Brain pericyte (primary cell): ENCODE measurements around the gene LRRC9.
"Not testable (repeated sequence)": the region's sequence is repeated elsewhere in the genome, so short reads cannot be mapped to it uniquely, and the experiment has no call there.

Experiments used
- DNase-seq: peaks from one replicate; pipeline ENCODE4 v3.0.0-alpha.2; 2012; ENCODE audit warnings: low read depth, low spot score

Gene LRRC9

DNA sequence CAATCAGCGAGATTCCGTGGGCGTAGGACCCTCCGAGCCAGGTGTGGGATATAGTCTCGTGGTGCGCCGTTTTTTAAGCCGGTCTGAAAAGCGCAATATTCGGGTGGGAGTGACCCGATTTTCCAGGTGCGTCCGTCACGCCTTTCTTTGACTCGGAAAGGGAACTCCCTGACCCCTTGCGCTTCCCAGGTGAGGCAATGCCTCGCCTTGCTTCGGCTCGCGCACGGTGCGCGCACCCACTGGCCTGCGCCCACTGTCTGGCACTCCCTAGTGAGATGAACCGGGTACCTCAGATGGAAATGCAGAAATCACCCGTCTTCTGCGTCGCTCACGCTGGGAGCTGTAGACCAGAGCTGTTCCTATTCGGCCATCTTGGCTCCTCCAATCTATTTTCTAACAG is 32.2 kb downstream of the LRRC9 start:
- DNase-seq = not testable (repeated sequence)

DNA sequence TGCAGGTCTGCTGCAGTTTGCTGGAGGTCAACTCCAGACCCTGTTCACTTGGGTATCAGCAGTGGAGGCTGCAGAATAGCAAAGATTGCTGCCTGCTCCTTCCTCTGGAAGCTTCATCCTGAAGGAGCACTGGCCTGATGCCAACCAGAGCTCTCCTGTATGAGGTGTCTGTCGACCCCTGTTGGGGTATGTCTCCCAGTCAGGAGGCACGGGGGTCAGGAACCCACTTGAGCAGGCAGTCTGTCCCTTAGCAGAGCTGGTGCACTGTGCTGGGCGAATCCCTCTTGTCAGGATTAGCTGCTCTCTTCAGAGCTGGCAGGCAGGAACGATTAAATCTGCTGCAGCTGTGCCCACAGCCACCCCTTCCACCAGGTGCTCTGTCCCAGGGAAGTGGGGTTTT is 37.9 kb downstream of the LRRC9 start:
- DNase-seq = not testable (repeated sequence)

DNA sequence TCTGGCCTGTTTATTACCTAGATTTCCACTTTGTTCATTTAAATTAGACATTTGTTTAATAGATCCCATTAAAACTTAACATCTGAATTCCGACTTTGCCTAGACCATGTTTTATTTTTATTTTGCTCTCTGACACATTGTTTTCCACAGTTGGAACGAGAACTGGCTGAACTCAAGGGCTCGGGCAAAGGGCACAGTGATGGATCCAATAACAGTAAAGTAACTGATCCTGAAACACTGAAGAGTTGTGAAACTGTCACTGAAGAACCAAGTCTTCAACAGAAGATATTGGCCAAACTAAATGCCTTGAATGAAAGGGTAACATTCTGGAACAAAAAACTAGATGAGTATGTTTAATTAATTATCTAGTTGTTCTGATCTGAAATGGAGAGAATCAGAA is 39.7 kb downstream of the LRRC9 start:
- no peak for DNase-seq

DNA sequence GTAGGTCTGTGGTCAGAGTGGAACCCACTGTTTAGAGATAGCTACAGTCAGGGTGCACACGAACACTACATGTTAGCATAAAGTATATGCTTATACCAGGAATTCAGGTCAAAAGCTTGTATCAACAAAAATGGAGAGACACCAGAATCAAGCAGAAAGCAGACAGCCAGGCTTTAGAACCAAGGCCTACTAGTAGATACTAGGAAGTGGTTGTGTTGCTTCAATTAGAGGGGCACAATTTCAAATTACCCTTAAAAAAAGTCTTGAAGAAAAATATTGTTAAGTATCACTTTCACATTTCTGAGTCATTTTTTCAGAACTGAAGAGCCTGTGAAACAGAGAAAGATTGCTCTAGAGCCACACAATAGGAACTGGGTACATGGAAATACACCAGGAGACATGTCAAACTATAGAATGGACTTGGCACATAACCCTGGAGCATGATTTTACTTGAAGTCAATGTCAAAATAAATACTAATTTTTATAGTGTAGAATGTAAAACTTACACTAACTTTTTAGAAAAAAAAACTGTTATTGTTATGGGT is 41.6 kb downstream of the LRRC9 start:
- no peak for DNase-seq

DNA sequence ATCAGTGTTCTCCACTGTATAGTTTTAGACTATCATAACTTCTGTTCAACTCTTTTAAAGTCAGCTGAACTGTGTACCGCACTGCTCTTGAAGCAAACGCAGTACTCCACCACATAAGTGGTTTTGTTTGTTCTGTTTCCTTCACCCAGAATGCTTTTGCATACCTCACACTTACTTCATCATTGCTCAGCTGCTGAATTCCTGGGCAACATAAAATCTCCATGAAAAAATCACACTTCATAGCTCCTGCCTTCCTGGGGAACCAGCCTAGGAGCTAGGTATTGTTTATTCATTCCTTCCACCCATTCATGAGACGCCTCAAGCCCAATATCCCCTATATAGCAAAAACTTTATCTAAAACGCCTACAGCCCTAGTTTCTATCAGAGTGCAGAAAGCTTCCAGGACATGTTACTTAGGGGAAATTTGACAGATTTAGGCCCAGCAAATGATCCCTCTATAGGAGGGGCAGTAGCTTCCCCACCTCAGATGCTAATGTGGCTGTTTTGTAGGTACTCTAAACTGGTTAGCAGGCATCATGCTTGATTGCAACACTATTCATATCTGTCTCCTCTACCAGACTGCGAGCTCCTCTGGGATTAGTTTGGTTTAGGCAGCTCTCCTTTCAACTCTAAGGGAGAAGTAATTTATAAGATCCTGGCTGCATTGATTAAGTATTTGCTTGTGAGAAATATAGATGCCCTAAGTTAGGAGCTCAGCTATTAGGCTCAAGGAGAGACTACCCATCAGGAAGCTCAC is 44.5 kb downstream of the LRRC9 start:
- DNase-seq = no peak

DNA sequence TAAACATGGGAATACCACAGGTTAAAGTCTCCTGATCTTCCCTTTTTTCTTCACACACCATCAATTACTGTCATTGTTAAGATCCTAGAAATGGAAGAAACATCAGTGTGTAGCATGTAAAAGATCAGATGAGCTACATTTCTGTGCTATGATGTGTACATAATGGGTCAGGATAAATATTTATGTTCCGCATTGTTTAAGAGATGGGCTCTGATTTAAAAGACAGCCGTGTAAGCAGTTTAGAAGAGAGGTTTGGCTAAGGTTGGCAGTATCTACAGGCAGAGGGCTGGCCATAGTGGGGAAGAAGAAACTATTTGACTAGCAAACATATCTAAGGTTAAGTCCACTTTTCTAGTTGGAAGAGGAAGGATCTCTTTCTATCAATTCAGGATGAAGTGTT is 49.4 kb downstream of the LRRC9 start:
- DNase-seq = peak; percentile 24

DNA sequence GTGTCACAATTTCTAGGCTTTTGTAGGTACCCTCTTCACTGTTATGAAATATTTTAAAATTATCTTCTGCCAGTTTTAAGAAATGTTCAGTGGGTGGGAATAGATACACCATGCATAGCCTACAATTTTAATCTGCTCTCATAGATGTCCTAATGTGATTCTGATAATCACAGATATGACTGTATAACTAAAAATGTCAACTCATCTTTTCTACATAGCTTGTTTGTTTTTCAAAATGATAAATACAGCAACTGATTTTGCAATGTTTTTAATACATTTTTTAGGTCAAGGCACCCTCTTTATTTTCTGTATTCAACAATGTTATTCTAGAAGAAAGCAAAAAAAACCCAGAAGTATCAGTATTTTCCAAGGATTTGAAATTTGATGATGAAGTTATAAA is 61.6 kb downstream of the LRRC9 start:
- DNase-seq = no peak

DNA sequence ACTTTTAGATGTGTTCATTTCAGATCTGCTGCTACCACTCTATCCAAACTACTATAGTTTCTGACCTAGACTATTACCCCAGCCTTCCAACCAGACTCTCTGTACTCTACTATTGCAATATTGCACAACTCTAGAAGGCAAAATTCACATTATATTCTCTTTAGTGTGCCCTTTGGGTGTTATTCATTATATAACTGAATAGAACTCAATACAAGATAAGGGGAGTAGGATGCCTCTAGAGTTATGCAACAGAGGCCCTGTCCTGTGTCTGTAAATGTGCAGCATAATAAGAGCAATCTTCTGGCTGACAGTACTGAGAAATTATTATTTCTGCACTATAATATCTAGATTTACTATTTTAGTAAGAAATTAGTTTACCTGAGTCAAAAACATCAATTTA is 63.1 kb downstream of the LRRC9 start:
- no peak for DNase-seq

DNA sequence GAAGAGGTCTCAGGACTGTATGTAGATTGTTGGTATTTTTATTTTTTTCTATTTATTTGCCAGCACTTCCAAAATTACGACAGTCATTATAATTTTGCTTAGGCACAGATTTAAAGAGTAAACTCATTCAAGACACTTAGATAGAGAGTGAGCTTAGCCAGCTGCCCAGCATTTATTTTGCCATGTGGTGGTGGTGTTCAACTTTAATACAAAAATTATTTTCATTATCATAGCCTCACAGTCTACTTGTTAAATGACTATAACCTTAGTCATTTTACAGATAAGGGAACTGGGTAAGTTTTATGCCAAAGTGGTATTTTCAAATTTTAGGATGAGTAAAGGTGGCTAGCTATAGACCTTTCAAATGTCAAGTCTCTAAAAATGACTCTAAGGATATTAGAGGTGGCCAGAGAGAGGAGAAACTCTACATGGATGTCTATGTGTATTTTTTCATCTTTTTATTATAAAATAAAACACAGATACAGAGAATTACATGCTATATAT is 66.7 kb downstream of the LRRC9 start:
- DNase-seq = no peak

DNA sequence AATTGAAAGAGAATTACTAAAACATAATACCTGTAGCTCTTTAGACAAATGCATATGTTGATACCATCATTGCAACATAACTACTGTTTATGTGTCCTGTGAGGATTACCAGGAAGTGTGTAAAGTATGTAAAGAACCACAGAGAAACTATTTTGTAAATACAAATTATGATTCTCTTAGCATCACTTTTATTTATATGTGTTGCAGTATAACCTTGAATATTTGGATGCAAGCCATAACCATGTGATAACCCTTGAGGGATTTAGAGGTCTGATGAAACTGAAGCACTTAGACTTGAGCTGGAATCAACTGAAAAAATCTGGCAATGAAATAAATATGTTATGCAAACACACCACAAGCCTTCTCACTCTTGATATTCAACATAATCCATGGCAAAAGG is 77.5 kb downstream of the LRRC9 start:
- DNase-seq = no peak

DNA sequence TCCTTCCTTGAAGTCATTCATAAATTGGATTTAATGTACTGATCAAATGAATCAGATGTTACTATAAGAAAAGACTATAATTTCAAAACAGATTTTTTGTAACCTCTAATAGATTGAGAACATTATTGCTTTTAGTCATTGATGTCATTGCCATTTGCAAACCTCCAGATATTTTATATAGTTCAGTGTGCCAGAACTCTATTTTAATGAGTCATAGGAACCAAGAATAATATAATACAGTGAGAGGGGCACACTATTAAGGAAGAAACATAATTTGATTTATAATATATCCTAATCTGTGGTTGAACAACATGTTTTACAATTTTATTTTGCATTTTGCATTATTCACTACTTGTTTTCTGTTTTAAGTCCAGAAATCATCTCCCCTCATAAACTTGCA is 78.0 kb downstream of the LRRC9 start:
- no peak for DNase-seq

DNA sequence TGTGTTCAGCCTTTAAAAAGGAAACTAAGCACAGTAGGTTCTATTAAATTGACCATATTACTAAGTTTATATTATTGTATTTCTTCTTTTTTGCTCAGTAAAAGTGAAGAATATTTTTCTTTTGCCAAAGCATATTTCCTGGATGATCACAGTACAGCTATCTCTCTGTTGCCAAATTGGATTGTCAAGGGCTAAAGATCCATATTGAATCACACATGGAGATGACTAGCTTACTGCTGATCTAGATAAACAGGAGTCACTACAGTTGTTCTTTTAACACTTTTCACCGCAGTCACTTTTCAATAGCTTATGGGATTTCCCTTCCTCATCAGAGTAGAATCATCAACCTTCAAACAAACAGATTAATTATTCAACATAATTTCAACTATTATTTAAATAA is 78.6 kb downstream of the LRRC9 start:
- DNase-seq = no peak

DNA sequence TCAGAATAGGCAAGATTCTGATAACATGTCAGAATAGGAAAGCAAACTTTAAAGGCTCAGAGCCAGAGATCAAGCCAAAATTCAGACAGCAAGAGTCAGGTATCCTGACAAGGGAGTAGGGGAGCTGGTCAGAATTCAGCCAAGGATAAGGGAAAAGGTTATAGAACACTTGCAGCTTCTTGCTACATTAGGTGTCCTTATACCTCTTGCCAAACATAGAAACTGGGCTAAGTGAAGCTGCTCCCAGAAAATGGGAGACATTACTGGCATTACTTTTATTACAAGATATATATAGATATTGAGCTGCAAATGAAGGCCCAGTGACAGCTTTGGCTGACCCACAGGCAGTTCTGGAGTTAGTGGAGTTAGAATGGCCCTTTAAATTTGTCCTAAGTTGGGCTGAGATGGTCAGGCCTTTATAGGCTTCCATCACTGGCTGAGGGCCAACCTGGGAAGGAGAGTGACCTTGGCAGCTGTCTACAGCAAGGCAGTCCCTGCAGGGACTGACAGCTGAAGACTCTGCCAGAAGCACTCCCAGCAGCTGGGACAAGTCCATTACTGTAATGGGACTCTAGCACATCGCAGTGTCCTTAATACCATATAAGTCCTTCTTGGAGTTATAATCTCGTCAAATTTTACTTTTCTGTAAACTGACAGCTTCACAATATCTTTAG is 83.0 kb downstream of the LRRC9 start:
- DNase-seq = no peak

DNA sequence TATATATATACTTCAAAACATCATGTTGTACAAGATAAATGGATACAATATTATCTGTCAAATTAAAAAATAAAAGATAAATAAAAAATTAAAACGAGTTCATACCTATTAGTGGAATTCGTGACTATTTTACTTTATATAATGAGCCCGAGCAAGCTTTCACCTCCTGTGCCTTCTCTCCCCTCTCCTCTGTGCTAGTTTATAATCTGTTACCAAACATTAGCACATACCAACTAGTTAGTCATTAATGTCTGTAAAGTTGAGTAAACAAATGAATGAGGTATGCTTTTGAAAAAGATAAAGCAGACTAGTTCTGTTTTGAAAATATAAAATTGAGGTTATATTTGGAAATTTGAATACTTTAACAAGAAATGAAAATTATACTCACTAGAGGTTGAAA is 84.0 kb downstream of the LRRC9 start:
- DNase-seq = no peak

DNA sequence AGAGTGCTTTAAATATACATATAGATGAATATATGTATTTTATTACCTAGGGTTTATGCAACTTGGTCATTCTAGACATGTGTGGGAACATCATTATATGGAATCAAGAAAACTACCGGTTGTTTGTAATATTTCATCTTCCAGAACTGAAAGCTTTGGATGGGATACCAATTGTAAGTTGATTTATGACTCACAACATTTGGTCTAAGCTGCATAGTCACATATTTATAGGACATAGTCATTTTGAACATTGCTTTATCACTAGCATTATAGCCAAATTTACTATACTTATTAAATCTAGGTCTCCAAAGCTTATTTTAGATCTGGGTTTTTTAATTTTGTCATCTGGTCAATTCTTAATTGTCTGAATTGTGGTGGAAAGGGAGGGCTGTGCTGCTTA is 88.1 kb downstream of the LRRC9 start:
- DNase-seq = no peak

DNA sequence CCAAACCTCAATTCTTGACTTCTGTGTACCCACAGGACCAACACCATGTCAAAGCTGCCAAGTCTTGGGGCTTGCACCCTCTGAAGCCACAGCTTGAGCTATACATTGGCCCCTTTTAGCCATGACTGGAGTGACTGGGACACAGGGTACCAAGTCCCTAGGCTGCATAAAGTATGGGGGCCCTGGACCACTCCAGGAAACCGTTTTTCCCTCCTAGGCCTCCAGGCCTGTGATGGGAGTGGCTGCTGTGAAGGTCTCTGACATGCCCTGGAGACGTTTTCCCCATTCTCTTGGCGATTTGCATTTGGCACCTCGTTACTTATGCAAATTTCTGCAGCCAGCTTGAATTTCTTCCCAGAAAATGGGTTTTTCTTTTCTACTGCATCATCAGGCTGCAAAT is 90.3 kb downstream of the LRRC9 start:
- not testable (repeated sequence) for DNase-seq

DNA sequence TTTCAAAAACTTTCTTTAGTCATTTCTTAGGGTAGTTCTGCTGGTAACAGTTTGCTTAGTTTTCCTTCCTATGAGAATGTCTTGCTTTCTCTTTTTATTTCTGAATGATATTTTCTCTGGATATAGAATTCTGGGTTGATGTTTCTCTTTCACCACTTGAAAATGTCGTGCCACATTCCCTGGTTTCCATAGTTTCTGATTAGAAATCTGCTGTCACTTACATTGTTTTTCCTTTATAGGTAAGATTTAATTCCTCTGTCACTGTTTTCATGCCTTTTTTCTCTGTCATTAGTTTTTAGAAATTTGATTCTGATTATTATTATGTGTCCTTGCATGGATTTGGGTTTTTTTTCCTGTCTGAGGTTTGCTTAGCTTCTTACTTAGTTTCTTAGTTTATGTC is 94.5 kb downstream of the LRRC9 start:
- no peak for DNase-seq

DNA sequence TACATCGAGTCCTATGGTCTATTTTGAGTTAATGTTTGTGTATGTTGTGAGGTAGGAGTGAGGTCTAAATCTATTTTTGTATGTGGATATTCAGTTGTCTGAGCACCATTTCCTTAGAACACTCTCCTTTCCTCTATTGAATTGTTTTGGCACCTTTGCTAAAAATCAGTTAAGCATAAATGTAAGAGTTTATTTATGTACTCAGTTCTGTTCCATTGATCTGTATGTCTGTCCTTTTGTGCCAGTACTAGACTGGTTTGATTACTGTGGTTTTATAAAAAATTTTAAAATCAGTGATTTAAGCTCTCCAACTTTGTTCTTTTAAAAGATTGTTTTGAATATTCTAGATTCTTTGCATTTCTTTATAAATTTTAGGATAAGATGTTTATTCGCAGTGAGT is 101.7 kb downstream of the LRRC9 start:
- DNase-seq = no peak

DNA sequence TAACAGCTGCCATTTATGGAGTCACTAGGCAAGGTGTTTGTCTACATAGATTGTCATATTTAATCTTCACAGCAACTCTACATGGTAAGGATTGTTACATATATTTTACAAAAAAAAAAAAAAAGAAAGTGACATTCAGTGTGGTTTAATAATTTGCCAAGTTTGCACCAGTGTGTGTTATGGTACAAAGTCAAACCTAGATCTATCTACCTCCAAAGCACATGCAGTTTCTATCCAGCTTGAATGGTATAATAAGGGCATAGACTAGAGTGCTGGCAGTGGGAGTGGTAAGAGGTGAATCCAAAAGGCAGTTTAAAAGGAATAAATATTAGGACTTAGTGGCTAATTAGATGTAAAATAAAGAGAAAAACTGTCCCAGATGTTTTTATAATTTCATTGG is 105.6 kb downstream of the LRRC9 start:
- DNase-seq = no peak

DNA sequence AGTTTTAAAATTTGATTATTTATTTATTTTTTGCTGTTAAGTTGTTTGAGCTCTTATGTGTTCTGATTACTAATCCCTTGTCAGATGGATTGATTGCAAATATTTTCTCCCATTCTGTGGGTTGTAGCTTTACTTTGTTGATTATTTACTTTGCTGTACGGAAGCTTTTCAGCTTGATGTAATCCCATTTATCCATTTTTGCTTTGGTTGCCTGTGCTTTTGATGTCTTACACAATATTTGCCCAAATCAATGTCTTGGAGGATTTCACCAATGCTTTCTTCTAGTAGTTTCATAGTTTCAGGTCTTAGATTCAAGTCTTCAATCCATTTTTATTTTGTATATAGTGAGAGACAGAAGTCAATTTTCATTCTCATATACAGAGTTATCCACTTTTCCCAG is 115.2 kb downstream of the LRRC9 start:
- no peak for DNase-seq

DNA sequence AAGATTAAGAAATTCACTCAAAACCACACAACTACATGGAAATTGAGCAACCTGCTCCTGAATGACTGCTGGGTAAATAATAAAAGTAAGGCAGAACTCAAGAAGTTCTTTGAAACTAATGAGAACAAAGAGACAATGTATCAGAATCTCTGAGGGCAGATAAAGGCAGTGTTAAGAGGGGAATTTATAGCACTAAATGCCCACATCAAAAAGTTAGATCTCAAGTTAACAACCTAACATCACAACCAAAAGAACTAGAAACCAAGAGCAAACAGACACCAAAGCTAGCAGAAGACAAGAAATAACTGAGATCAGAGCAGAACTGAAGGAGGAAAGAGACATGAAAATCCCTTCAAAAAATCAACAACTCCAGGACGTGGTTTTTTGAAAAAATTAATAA is 128.0 kb downstream of the LRRC9 start:
- not testable (repeated sequence) for DNase-seq

DNA sequence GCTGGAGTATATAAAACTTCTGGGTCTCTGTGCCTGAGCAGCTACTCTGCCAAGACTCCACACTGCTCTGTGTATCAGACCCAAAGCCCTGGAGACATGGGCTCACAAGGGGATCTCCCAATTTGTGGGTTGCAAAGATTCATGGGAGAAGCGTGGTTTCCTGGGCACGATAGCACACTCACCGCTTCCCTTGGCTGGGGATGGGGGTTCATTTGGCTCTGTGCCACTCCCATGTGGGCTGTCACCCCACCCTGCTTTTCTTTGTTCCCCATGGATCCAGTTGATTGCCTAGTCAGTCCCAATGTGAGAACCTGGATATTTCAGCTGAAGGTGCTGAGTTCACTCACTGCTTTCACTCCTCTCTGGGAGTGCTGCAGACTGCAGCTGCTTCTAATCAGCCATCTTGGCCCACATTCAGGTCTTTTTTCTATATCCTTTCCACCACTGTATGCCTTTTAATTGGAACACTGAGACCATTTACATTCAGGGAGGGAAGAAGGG is 131.8 kb downstream of the LRRC9 start:
- DNase-seq = no peak

DNA sequence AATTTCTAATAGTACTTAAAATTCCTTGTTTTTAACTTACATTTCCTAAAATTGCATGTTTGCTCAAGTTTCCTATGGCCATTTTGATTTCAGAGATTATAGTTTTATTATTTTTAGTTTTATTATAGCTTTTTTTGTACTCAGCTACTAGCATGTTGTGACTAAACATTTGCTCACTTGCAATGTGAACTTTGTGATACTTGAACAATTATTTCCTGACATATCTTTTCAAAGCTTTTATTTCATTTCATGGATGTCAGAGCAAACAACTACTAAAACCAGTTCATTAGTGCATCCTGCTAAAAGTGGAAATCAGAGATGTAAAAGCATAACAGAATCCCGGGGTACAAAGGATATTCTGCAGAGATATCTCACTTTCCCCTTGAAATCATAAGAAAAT is 138.1 kb downstream of the LRRC9 start:
- DNase-seq = no peak
